GM18526 (cell line): ENCODE measurements around the gene ACTR3.

Source experiments
- POLR2A ChIP-seq: IDR thresholded peaks from 3 replicates; pipeline ENCODE4 v1.6.1; 2011; ENCODE audit not compliant: insufficient read length; ENCODE audit errors: extremely low read depth

The ACTR3 gene

DNA sequence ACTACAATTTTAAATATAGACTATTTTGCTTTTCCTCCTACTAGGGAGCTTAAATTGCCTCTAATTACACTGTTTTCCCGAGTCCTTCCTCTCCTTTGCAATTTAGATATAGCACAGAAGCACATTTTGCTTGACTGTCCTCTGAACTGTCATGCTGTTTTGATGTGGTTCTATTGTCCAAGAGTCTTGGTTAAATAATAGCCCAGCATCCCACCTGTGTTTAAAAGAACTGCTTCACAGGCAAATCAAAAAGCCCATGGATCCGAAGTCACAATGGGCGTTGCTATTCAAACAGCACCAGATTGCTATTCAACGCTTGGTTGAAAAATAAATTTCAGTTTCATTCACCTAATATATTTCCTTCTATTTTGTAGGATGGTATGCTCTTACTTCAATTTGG lies 22.3 kb upstream of the ACTR3 start:
- no peak for TF ChIP-seq POLR2A

DNA sequence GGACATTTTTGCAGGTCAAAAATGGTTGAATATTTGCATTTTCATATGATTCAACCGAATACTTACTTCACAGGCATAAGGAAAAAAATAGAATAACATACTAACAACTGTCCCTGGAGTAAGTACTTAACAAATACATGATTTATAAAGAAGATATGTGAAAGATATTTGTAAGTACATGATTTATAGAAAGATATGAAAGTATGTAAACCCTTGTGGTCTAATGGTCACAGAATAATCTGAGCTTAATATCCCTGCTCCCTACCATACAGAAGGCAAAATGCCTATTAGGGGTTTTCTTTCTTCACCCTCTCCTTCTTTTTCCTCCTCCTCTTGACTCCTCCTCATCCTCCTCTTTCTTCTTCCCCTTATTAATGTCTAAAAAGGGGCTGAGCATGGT lies 20.6 kb upstream of the ACTR3 start:
- no peak for TF ChIP-seq POLR2A

DNA sequence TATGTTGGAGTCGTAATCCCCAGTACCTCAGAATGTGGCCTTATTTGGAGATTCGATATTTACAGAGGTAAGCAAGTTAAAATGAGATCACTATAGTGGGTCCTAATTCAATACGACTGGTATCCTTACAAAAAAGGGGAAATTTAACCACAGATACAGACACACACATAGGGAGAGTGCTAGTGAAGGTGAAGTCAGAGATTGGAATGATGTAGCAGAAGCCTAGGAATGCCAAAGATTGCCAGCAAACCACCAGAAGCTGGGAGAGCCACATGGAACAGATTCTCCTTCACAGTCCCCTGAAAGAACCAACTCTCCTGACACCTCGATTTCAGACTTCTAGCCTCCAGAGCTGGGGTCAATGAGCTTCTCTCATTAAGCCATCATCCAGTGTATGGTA lies 17.7 kb upstream of the ACTR3 start:
- TF ChIP-seq POLR2A = no peak

DNA sequence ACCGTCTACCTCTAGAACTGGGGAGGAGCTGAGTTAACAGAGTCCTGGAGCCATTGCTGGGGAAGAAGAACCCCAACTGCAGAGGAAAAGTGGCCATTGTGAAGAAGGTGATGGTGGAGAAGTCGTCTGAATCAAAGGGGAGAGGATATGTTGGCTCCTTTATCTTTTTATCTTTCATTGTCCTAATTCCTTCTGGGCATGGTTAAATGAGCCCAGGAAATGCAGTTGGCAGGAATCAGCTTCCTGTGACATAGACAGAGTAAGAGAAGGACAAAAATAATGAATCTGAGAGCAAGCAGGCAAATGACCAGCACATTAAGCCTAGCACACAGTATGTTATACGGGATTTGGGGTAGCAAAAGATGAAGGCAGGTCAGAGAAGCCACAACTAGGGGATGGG lies 16.0 kb upstream of the ACTR3 start:
- no peak for TF ChIP-seq POLR2A

DNA sequence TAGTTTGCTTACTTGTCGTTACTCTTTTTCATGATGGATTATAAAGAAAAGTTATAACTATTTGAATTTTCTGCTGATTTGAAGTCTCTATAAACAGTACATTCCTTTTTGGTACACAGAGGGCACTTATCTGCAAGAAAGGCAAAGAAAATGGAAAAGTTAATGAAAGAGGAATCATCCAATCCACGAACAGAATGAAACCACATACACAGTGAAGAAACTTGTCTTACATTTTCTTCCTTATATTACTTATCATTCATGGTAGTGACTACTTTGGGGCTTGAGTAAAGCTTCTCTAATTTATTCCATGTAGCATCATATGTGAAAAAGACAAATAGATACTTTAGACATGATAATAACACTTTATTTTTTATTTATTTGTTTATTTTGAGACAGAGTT lies 14.8 kb upstream of the ACTR3 start:
- no peak for TF ChIP-seq POLR2A

DNA sequence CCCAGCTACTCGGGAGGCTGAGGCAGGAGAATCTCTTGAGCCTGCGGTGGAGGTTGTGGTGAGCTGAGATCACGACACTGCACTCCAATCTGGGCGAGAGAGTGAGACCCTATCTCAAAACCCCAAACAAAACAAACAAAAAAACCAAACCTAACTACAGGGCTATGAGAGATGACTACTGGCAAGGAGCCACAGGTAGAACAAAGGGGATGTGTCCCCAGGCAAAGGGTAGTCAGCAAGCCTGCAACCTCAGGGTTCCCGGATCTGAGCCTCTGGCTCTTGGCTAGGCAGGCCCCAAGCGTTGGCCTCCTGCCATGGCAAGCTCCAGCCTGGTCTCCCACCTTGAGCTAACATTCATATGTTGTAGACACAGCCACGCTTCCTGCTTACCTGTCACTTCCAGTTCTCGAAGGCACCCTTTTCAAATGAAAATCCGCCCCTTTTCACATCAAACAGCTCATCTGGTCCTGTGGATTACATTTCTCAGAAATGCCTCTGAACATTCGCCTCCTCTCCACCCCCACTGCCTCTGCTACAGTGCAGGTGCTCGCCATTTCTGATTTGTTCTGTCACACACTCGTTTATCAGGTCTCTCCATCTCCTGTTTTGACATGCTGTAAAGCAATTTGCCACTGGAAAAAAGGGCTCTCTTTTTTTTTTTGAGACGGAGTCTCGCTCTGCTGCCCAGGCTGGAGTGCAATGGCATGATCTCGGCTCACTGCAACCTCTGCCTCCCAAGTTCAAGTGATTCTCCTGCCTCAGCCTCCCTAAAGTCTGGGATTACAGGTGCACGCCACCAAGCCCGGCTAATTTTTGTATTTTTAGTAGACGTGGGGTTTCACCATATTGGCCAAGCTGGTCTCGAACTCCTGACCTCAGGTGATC lies 13.1 kb upstream of the ACTR3 start:
- no peak for TF ChIP-seq POLR2A

DNA sequence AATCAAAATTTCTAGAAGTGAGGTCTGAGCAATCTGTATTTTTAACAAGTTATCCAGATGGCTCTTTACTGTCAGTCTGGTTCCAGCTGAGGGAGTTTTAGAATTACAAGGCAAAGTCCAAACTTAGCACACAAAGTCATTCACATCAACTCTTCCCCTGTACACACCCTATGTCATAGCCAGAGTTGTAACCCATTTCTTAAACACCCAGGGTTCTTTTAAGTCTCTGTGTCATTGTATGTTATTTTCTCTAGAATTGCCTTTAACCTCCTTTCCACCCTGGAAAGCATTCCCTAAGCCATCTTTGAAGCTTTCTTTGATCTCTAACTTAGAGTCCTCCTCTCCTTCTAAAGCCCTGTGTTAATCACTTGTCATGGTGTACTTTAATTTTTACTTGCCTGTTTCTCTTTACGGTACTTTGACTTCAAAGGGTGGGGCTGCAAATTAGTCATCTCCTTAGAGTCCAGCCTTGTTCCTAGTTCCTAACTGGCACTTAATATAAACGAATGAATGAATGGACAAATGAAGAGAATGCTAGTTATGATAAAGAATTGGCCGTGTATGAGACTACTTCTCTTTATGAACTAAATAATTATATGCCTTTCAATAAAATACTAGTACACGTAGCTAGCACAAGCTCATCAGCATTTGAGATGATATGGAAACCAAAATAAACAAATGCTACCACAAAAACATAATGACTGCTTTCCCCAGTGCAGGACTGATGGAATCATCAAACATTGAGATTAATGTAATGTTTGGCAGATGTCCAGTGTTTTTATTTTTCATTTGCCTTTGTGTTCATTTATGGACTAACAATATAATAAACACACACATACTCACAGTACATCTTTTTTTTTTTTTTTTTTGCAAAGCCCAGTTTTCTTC lies 11.9 kb upstream of the ACTR3 start:
- no peak for TF ChIP-seq POLR2A

DNA sequence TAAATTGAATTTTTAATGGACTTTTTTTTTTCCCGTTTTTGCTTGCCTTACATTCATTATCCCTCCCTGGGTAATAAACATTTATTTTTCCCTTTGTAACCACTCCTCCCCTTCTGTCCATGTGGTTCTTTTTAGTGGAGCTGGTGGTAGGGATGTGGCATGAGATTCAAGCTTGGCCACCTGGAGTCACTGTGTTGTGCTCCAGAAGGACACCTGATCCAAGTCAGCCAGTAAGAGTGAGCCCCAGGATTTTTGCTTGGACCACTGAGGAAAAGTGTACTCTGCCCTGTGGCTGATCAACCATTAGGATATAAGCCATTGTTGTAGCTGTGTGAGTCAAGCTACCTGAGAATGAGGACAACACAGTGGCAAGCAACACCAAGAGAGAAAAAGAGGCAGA lies 11.1 kb upstream of the ACTR3 start:
- TF ChIP-seq POLR2A = no peak

DNA sequence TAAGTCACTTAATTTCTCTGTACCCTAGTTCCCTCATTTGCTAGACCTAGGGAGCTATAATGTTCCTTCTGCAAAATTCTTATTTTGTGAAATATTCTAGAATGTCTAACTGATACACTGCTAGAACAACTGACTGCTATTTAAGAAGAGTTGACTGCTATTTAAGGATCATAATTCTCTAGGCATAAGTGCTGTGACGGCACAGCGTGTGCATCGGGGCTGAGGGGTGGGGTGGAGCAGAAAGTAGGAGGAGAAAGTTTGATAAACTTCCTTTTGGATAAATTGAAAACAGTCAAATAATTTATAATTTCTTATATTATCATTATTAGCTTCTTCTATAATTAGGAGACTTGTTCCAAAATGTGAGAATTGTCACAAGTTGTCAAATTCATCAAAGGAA lies 10.4 kb upstream of the ACTR3 start:
- no peak for TF ChIP-seq POLR2A

DNA sequence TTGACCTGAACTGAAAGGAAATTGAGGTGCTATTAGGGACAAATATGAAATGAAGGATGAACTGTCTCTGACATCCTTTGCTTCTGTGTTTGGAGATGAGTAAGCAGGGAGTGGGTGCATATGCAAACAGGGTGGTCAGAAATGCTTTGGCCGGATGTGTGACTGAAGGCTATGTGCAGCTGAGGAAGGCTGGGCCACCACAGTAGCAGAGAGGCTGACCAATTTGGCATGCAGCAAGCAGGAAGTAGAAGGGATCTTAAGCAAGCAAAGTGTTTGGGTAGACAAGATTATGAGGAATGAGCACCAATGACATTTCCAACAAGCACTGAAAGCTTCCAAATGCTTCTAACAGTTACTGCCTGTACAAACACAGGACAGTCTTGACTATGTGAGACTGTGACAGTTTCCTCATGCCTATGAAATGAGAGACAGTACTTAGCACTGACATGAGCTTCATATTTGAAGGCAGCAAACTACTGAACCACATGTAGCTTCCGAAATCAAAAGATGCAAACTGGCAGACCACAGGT lies 3.3 kb upstream of the ACTR3 start:
- TF ChIP-seq POLR2A = peak; percentile 41

DNA sequence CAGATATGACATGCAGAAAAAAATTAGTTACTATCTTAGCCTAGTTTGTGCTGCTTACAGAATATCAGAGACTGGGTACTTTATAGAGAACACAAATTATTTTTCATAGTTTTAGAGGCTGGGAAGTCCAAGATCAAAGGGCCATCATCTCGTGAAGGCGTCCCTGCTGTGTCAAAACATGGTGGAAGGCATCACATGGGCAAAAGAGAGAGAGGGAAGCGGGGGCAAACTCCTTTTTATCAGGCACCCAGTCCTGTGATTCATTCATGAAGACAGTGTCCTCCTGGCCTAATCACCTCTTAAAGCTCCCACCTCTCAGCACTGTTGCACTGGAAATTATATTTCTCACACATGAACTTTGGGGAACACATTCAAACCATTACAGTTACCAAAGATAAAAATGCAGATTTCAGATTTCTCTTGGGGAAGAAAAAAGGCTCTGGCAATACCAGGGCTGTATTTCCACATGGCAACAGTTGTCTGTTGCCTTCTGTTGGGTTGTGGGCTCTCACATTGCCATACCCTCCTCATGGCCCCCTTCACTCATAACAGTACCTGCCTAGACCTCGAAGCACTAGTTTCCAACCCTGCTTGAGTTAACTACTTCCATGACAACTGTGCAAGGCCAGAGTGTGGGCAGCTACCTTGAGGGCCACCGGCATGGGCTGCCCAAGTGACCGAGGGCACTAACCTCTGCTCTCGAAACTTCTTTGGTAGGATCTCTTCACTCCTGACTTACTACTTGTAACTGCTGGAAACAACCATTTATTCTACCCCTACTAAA lies 2.7 kb upstream of the ACTR3 start:
- TF ChIP-seq POLR2A = no peak

DNA sequence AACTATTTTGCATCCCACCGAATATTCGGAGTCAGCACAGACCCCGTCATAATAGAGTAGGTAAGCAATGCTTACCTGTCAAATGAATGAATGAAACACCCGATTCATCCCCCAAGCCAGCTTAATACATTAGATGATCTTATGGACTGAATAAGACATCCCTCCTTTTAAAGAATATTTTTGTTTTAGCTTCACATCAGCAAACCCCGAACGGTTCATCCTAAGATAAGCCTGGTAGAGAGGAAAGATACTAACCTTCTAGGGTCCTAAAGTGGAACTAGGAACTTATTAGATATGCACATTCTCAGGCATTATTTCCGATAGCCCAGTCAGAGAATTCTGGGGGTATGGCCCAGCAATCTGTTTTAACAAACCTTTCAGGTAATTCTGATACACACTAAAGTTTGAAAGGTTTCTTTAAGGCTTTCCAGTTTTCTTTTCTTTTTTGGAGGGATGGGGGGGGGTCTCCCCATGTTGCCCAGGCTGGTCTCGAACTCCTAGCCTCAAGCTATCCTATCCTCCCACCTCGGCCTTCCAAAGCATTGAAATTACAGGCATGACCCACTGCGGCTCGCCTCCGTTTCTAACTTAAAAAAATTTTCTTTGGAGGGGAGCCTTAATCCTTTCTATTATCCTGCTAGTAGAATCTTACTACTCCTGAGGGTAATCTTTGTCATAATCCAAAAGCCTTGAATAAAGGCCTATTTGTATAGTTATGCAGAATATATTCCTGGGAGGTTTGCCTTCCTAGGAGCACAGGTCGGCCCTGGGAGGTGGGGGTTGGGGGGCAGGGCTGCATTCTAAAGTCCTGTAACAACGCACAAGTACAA lies 1.0 kb upstream of the ACTR3 start:
- no peak for TF ChIP-seq POLR2A

DNA sequence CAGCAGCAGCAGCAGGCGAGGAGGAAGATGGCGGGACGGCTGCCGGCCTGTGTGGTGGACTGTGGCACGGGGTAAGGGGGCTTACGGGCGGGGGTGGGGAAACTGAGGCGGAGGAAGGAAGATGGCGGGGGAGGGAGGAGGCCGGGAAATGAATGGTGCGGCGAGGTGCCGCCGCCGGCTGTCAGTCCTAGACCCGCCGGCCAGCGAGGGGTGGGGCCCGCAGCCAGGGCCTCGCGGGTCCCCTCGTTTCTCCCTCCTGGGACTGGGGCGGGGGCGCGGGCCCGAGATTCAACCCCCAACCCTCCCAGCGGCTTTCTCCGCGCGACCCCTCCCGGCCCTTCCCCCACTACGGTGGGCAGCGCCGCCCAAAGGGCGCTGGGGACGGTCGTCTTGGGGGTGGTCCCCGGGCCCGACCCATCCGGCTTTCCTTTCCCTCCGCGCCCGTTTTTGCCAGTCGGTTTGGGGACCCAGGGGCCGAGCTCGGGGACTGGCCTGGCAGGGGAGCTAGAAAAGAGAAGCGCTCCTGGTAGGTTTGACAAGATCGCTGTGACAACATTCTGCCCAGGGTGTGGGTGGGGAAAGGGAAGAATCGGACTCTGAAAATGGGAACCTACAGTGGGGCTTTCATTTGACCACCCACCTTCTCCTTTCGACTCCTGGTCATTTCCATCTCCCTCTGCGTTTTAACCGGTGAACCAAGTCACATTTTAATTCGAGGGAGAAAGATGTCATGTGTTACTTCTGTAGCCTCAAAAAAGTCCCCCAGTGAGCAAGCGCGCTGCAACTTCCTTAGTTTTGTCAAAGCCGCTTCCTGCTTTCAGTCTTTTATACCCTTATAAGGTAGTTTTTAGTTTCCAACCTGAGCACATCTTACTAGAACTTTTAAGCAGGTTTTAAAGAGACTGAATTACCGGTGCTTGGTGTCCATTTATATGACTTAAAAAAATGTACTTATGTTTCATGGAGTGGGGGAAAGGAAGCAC lies 655 bp downstream of the ACTR3 start:
- peak; percentile 63 for TF ChIP-seq POLR2A

DNA sequence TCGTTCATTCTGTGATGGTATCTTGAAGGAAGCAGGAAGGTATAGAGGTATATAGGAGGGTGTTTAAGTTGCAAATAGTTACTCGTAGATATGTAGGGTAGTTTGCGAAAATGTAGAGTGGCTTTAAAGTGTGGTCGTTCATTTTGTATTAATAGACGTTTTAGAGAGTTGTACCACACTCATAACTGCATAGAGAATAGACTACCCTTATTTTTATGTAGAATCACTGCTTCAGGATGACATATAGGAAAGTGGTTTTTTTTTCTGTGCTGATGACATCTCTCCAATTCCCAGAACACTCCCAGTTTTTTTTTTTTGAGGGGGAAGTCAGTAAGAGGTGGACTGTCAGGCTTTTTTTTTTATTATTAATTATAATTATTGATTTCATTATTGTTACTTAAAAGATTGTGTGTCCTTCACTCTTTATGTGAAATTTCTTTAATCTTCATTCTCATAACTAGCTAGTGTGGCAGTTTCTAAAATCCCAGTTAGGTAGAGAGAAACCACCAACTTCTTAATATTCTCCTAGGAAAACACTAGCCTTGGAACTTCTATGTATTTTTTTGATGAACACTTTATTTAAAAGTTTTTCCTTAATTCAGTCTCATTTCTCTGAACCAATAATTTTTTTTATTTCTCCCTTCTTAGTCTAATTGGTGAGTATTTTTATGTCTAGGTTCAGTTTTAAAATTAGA lies 1.5 kb downstream of the ACTR3 start:
- no peak for TF ChIP-seq POLR2A
